ENCODE measurements around the gene CDT1.

CDT1 gene

GRCh38 chr16:88772871-88773811, 30.4 kb upstream of the CDT1 start:
- peak overlapping the region; percentile 71 for H3K27ac ChIP-seq
- ChIA-PET POLR2A (ENCODE audit: low non-redundant PET) (interaction anchor here (0.5 to 0.6 kb wide), 2 partner anchors 9 to 36 kb away, joined by 4 to 6 read pairs; no protein-coding TSS in a partner anchor), CTCF (interaction anchor here (0.6 to 1.3 kb wide), 4 partner anchors 11 to 926 kb away, joined by 3 to 5 read pairs (median 4); no protein-coding TSS in a partner anchor)
- TF ChIP-seq CTCF (conservative IDR thresholded peaks at IDR 0.05; ENCODE audit: low read depth), result no peak
- DNase-seq (ENCODE audit: low spot score), result no peak

- ChIA-PET CTCF (interaction anchor here (0.7 to 1.3 kb wide), 3 partner anchors 11 to 37 kb away, joined by 3 to 5 read pairs (median 3); partner anchors contain the start of gene PIEZO1), POLR2A (ENCODE audit: low non-redundant PET) (no interaction called here)
- no peak for DNase-seq (ENCODE audit: low spot score)
- H3K27ac ChIP-seq, result peak overlapping the region; percentile 71
- no peak for TF ChIP-seq CTCF (conservative IDR thresholded peaks at IDR 0.05; ENCODE audit: low read depth)
Observed at GRCh38 chr16:88773812-88774291, 29.7 kb upstream of the CDT1 start.

GRCh38 chr16:88774544-88775393, 28.8 kb upstream of the CDT1 start:
- no peak for TF ChIP-seq CTCF (conservative IDR thresholded peaks at IDR 0.05; ENCODE audit: low read depth)
- DNase-seq (ENCODE audit: low spot score), result no peak
- H3K27ac ChIP-seq, result peak overlapping the region; percentile 71
- ChIA-PET POLR2A (ENCODE audit: low non-redundant PET) (no interaction called here), CTCF (interaction anchor here (0.9 kb wide), 1 partner anchor 37 kb away, joined by 3 read pairs; no protein-coding TSS in a partner anchor)

- peak overlapping the region; percentile 49 for H3K27ac ChIP-seq
- ChIA-PET CTCF (no interaction called here), POLR2A (ENCODE audit: low non-redundant PET) (no interaction called here)
- DNase-seq (ENCODE audit: low spot score), result no peak
- TF ChIP-seq CTCF (conservative IDR thresholded peaks at IDR 0.05; ENCODE audit: low read depth), result no peak
Observed at GRCh38 chr16:88775825-88776224, 27.8 kb upstream of the CDT1 start.

GRCh38 chr16:88777471-88778270, 25.9 kb upstream of the CDT1 start:
- peak overlapping the region; percentile 36 for H3K27ac ChIP-seq
- POLR2A ChIA-PET (ENCODE audit: low non-redundant PET), result no interaction called here
- DNase-seq (ENCODE audit: low spot score), result no peak
- TF ChIP-seq CTCF (conservative IDR thresholded peaks at IDR 0.05; ENCODE audit: low read depth), result no peak
- CTCF ChIA-PET, result interaction anchor here (2.4 kb wide), 1 partner anchor 40 kb away, joined by 8 read pairs; no protein-coding TSS in a partner anchor
